Right lobe of liver (tissue), 4 donors: ENCODE results near the gene ZBTB17.

Experiments
- CTCF ChIP-seq, 4 donors: fragments of 200-600 bp in 3 of 4; fragments of 450-650 bp in 1 of 4; IDR thresholded peaks; one replicate each; pipeline versions ENCODE4 v1.5.1 to v1.8.0; 2016 to 2022; ENCODE audit warnings: antibody characterized with exemption in 4 of 4, mild to moderate bottlenecking in 2 of 4
- POLR2A ChIP-seq: fragments of 450-650 bp; IDR thresholded peaks from one replicate; pipeline ENCODE4 v1.6.1; 2017; ENCODE audit warnings: antibody characterized with exemption, mild to moderate bottlenecking
- donor health status: DM: no; HTN: no; CAD: no.
- donor health status: DM: no; HTN: no; CAD: no.
- donor health status: DM: no; HTN: yes; CAD: no.

DNA sequence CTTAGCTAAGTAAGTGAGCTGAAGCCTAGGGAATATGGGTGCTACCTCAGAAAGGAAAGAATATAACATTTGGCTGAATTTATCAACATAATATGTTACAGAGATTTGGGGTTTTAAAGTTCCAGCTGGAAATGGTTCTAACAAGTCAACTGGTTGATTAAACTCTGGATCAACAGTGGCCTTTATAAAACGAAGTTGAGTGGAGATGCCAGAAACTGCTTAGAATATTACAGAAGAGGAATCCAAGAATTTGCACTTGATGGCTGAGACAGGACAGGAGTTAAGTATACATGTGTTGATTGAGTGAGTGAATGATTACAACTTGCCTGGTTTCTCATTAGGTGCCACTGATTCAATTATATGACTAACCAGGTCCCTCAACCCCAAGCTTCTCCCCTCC lies 7.4 kb upstream of the ZBTB17 start:
- TF ChIP-seq CTCF (IDR thresholded peaks at IDR 0.05) (no peak), POLR2A (no peak)
